ENCODE data around the gene MCU. TPM values are rescaled to one million over a fixed set of nuclear protein-coding genes. Genes with fewer than 3 reads are reported as not detected.

The MCU gene
- polyA plus RNA-seq, 1 donor (not counting 4 experiments of a cell fraction or from before 2014, with no cell fraction given): 103 TPM

- H2AFZ ChIP-seq (ENCODE audit: control insufficient read depth, low read length): no peak overlapping the region
- H3K9me3 ChIP-seq (ENCODE audit: control insufficient read depth, low read depth, low read length): no peaks in the 10 kb centered on the region
- H3K36me3 ChIP-seq (ENCODE audit: control insufficient read depth in 2 of 2, extremely low read depth in 1 of 2, insufficient read depth in 2 of 2, low read length in 2 of 2): no peaks in the 10 kb centered on the region
- H3K27ac ChIP-seq (ENCODE audit: control insufficient read depth, insufficient read depth, low read length): no peak overlapping the region
- dilution Hi-C loops (cut with MboI; ENCODE audit: extremely low pct_ligation_motif_present, low sequenced_read_pairs): no loop called here
- no peak overlapping the region for H3K4me2 ChIP-seq (ENCODE audit: control insufficient read depth, extremely low read depth, insufficient read depth, low read depth, low read length)
- TF ChIP-seq CTCF (optimal IDR thresholded peaks at IDR 0.05 in 1 of 3, IDR thresholded peaks at IDR 0.05 in 1 of 3, conservative IDR thresholded peaks at IDR 0.05 in 1 of 3; ENCODE audit: extremely low read depth in 1 of 3, insufficient read depth in 2 of 3, low read length in 3 of 3) (no peak), EZH2 (IDR thresholded peaks at IDR 0.05; ENCODE audit: low read length) (no peak)
- H4K20me1 ChIP-seq (ENCODE audit: control insufficient read depth, extremely low read depth, insufficient read depth, low read length): no peaks in the 10 kb centered on the region
- no peak overlapping the region for H3K4me3 ChIP-seq (ENCODE audit: control insufficient read depth in 2 of 3, extremely low read depth in 1 of 3, insufficient read depth in 2 of 3, low read depth in 1 of 3, low read length in 3 of 3)
- FAIRE-seq (no peak), DNase-seq (ENCODE audit: low read depth, low spot score) (no peak)
- peaks cover 21% of the 10 kb centered on the region for H3K79me2 ChIP-seq (ENCODE audit: control insufficient read depth, insufficient read depth, low read length)
- H3K27me3 ChIP-seq (ENCODE audit: control insufficient read depth, extremely low read depth, insufficient read depth, low read length): no peaks in the 10 kb centered on the region
- peaks cover 32% of the 10 kb centered on the region for H3K4me1 ChIP-seq (ENCODE audit: control insufficient read depth, extremely low read depth, insufficient read depth, low read length)
- no peaks in the 10 kb centered on the region for H3K9me1 ChIP-seq (ENCODE audit: control insufficient read depth, extremely low read depth, insufficient read depth, low read length)
- H3K9ac ChIP-seq (ENCODE audit: control insufficient read depth, extremely low read depth, insufficient read depth, low read length): no peak overlapping the region
Observed at GRCh38 chr10:72814099-72814790, 122.3 kb downstream of the MCU start.

GRCh38 chr10:72816565-72816964 is 124.6 kb downstream of the MCU start:
- H3K9ac ChIP-seq (ENCODE audit: control insufficient read depth, extremely low read depth, insufficient read depth, low read length): no peak overlapping the region
- H4K20me1 ChIP-seq (ENCODE audit: control insufficient read depth, extremely low read depth, insufficient read depth, low read length): no peaks in the 10 kb centered on the region
- no peaks in the 10 kb centered on the region for H3K9me3 ChIP-seq (ENCODE audit: control insufficient read depth, low read depth, low read length)
- no peak overlapping the region for H3K27ac ChIP-seq (ENCODE audit: control insufficient read depth, insufficient read depth, low read length)
- dilution Hi-C loops (cut with MboI; ENCODE audit: extremely low pct_ligation_motif_present, low sequenced_read_pairs): no loop called here
- no peak for FAIRE-seq
- no peak overlapping the region for H3K4me2 ChIP-seq (ENCODE audit: control insufficient read depth, extremely low read depth, insufficient read depth, low read depth, low read length)
- H2AFZ ChIP-seq (ENCODE audit: control insufficient read depth, low read length): no peak overlapping the region
- no peaks in the 10 kb centered on the region for H3K27me3 ChIP-seq (ENCODE audit: control insufficient read depth, extremely low read depth, insufficient read depth, low read length)
- H3K4me3 ChIP-seq (ENCODE audit: control insufficient read depth in 2 of 3, extremely low read depth in 1 of 3, insufficient read depth in 2 of 3, low read depth in 1 of 3, low read length in 3 of 3): no peak overlapping the region
- no peaks in the 10 kb centered on the region for H3K9me1 ChIP-seq (ENCODE audit: control insufficient read depth, extremely low read depth, insufficient read depth, low read length)
- H3K79me2 ChIP-seq (ENCODE audit: control insufficient read depth, insufficient read depth, low read length): peaks cover 11% of the 10 kb centered on the region
- H3K4me1 ChIP-seq (ENCODE audit: control insufficient read depth, extremely low read depth, insufficient read depth, low read length): peaks cover 33% of the 10 kb centered on the region
- no peak for TF ChIP-seq CTCF (optimal IDR thresholded peaks at IDR 0.05 in 1 of 3, IDR thresholded peaks at IDR 0.05 in 1 of 3, conservative IDR thresholded peaks at IDR 0.05 in 1 of 3; ENCODE audit: extremely low read depth in 1 of 3, insufficient read depth in 2 of 3, low read length in 3 of 3)
- no peak for TF ChIP-seq EZH2 (IDR thresholded peaks at IDR 0.05; ENCODE audit: low read length)
- H3K36me3 ChIP-seq (ENCODE audit: control insufficient read depth in 2 of 2, extremely low read depth in 1 of 2, insufficient read depth in 2 of 2, low read length in 2 of 2): no peaks in the 10 kb centered on the region
- DNase-seq (ENCODE audit: low read depth, low spot score): no peak

Measured in keratinocyte (primary cell).